WTC11 (cell line): ENCODE results near the gene LRRC4. TPM values are rescaled to one million over a fixed set of nuclear protein-coding genes. Genes with fewer than 3 reads are reported as not detected.

Source experiments
- ATAC-seq: fragments of 200-7000 bp; cut with Tn5 transposase; 2 replicates; pipeline ENCODE4 v1.10.0; 2021; ENCODE audit warnings: mild to moderate bottlenecking, moderate library complexity
- CTCF ChIA-PET: fragments of 300-600 bp; sonication (Branson Sonifier 250); formaldehyde crosslinking; loops from one replicate; lab custom pipeline; 2021; ENCODE audit warnings: antibody characterized with exemption; lab: Charles Lee
- POLR2A ChIA-PET: fragments of 350-600 bp; sonication (Branson Sonifier 250); formaldehyde crosslinking; loops from one replicate; lab custom pipeline; 2021; ENCODE audit warnings: antibody characterized with exemption; lab: Charles Lee
- DNase-seq: peaks from one replicate; pipeline ENCODE4 v3.0.0; 2021; ENCODE audit warnings: low spot score
- H3K27ac Mint-ChIP-seq: 2 replicates; pipeline ENCODE4 v1.8.0; 2021; ENCODE audit warnings: mixed read lengths
- H3K27me3 Mint-ChIP-seq: 2 replicates; pipeline ENCODE4 v1.8.0; 2021; ENCODE audit warnings: low read depth, mild to moderate bottlenecking, moderate library complexity, mixed read lengths
- H3K36me3 Mint-ChIP-seq: 2 replicates; pipeline ENCODE4 v1.8.0; 2021; ENCODE audit warnings: mixed read lengths
- H3K4me1 Mint-ChIP-seq: 2 replicates; pipeline ENCODE4 v1.8.0; 2022; ENCODE audit warnings: mixed read lengths
- H3K4me3 Mint-ChIP-seq: 2 replicates; pipeline ENCODE4 v1.8.0; 2021; ENCODE audit warnings: mild to moderate bottlenecking, moderate library complexity, mixed read lengths
- H3K9me3 Mint-ChIP-seq: 2 replicates; pipeline ENCODE4 v1.8.0; 2021; ENCODE audit warnings: mixed read lengths
- ARID4B ChIP-seq: sonication (generic); formaldehyde crosslinking; IDR thresholded peaks from 2 replicates; pipeline ENCODE4 v1.8.0; 2023; ENCODE audit warnings: missing genetic modification reagents, mild to moderate bottlenecking, borderline replicate concordance
- ATF1 ChIP-seq: sonication (generic); formaldehyde crosslinking; IDR thresholded peaks from 2 replicates; pipeline ENCODE4 v1.8.1; 2023; ENCODE audit warnings: mild to moderate bottlenecking, moderate library complexity, missing genetic modification reagents
- CBFB ChIP-seq: sonication (generic); formaldehyde crosslinking; IDR thresholded peaks from 2 replicates; pipeline ENCODE4 v1.8.1; 2022; ENCODE audit warnings: mild to moderate bottlenecking, low read depth, missing genetic modification reagents
- EMX1 ChIP-seq: fragments of 250-450 bp; sonication (Bioruptor Pico); IDR thresholded peaks from 2 replicates; pipeline ENCODE4 v1.8.0; 2021; ENCODE audit warnings: mild to moderate bottlenecking
- MLX ChIP-seq: sonication (generic); formaldehyde crosslinking; IDR thresholded peaks from 2 replicates; pipeline ENCODE4 v1.8.1; 2023; ENCODE audit warnings: mild to moderate bottlenecking, missing genetic modification reagents, moderate library complexity
- OVOL2 ChIP-seq: fragments of 250-450 bp; sonication (Bioruptor Pico); IDR thresholded peaks from 2 replicates; pipeline ENCODE4 v1.9.0; 2021; ENCODE audit warnings: mild to moderate bottlenecking, borderline replicate concordance
- RORB ChIP-seq: fragments of 250-450 bp; sonication (Bioruptor Pico); IDR thresholded peaks from 2 replicates; pipeline ENCODE4 v1.9.0; 2021; ENCODE audit warnings: mild to moderate bottlenecking
- SOX15 ChIP-seq: fragments of 250-450 bp; sonication (Bioruptor Pico); IDR thresholded peaks from 2 replicates; pipeline ENCODE4 v1.9.0; 2021; ENCODE audit warnings: mild to moderate bottlenecking
- SP1 ChIP-seq: sonication (generic); formaldehyde crosslinking; conservative IDR thresholded peaks from 2 replicates; pipeline ENCODE4 v1.8.1; 2022; ENCODE audit warnings: missing genetic modification reagents
- STAT6 ChIP-seq: sonication (generic); formaldehyde crosslinking; conservative IDR thresholded peaks from 2 replicates; pipeline ENCODE4 v1.8.1; 2023; ENCODE audit warnings: mild to moderate bottlenecking, low read depth, missing genetic modification reagents, moderate library complexity
- TCF7 ChIP-seq: sonication (generic); formaldehyde crosslinking; IDR thresholded peaks from 2 replicates; pipeline ENCODE4 v1.8.0; 2022; ENCODE audit warnings: mild to moderate bottlenecking, low read depth, missing genetic modification reagents, moderate library complexity
- TEAD4 ChIP-seq: sonication (generic); formaldehyde crosslinking; IDR thresholded peaks from 2 replicates; pipeline ENCODE4 v1.8.0; 2022; ENCODE audit warnings: mild to moderate bottlenecking, missing genetic modification reagents
- ZNF138 ChIP-seq: sonication (generic); formaldehyde crosslinking; conservative IDR thresholded peaks from 2 replicates; pipeline ENCODE4 v1.8.1; 2022; ENCODE audit warnings: mild to moderate bottlenecking, moderate library complexity, missing genetic modification reagents
- ZNF416 ChIP-seq: fragments of 250-450 bp; sonication (Bioruptor Pico); IDR thresholded peaks from 2 replicates; pipeline ENCODE4 v1.9.0; 2021; ENCODE audit warnings: mild to moderate bottlenecking, inconsistent platforms
- total RNA-seq: library from RNA; stranded (reverse); gene quantifications from 3 replicates; pipeline ENCODE4 v1.2.3, GENCODE V29; 2021
- TF ChIP-seq, protein P1 (sequence below): sonication (generic); formaldehyde crosslinking; IDR thresholded peaks from 2 replicates; pipeline ENCODE4 v1.8.1; 2023; ENCODE audit warnings: mild to moderate bottlenecking, moderate library complexity, missing genetic modification reagents
- TF ChIP-seq, protein P2 (sequence below): fragments of 250-450 bp; sonication (Bioruptor Pico); IDR thresholded peaks from 2 replicates; pipeline ENCODE4 v2.1.2; 2022; ENCODE audit warnings: mild to moderate bottlenecking, moderate library complexity

LRRC4 gene
- total RNA-seq, 1 experiment from 2014 or later, result 14.9 TPM

DNA sequence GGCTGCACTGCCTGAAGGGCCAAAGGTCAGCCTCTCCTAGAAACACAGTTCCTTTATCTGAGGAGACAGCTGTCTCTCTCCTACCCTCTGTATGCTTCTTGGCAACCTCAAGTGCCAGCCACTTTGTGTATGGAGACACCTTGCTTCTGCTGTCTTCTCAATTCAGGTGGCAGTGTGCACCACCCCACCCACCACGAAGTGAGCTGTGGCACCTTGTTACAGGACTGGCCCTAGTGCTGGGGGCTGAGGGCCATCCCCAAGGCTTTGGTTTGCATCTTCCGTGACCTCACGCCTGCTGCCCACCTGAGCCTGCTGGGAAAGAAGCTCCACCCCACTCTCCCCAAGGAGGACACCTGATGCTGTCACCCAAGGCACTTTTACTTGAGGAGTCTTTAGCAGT lies 47.1 kb upstream of the LRRC4 start:
- H3K9me3 Mint-ChIP-seq, result no peaks in the 10 kb centered on the region
- H3K27ac Mint-ChIP-seq, result 0 out of 2 replicates have a peak overlapping the region, but pooled peaks have one; percentile 23
- no peak overlapping the region for H3K4me3 Mint-ChIP-seq
- H3K36me3 Mint-ChIP-seq, result peaks cover 8% of the 10 kb centered on the region
- peaks cover 3% of the 10 kb centered on the region; the same call in 1 of the 2 replicates for H3K4me1 Mint-ChIP-seq
- TF ChIP-seq OVOL2 (CRISPR knock-in tag), result no peak
- no peak for TF ChIP-seq EMX1 (CRISPR knock-in tag)
- TF ChIP-seq, all 79 proteins: peak for 0
- DNase-seq (no peak), ATAC-seq (no peak)
- H3K27me3 Mint-ChIP-seq, result no peaks in the 10 kb centered on the region
- POLR2A ChIA-PET, result no interaction called here
- CTCF ChIA-PET, result interaction anchor here (1.2 to 3.3 kb wide), 3 partner anchors 22 to 131 kb away, joined by 3 to 10 read pairs (median 5); partner anchors contain the start of gene LRRC4

GRCh38 chr7:128076796-128077271 lies 45.6 kb upstream of the LRRC4 start:
- DNase-seq (no peak), ATAC-seq (no peak)
- Mint-ChIP-seq H3K4me3 (no peak overlapping the region), H3K27ac (no peak overlapping the region), H3K36me3 (peaks cover 5% of the 10 kb centered on the region), H3K4me1 (peaks cover 10% of the 10 kb centered on the region; the same call in 1 of the 2 replicates), H3K27me3 (no peaks in the 10 kb centered on the region), H3K9me3 (no peaks in the 10 kb centered on the region)
- TF ChIP-seq STAT6 (no peak), MLX (CRISPR knock-in tag) (no peak), ZNF138 (CRISPR knock-in tag) (no peak), TCF7 (no peak), ARID4B (CRISPR knock-in tag) (no peak), ZNF416 (CRISPR knock-in tag) (no peak), RORB (no peak), ATF1 (no peak), SP1 (no peak), CBFB (CRISPR knock-in tag) (no peak), SOX15 (CRISPR knock-in tag) (no peak), TEAD4 (no peak)
- TF ChIP-seq, protein P1, sequence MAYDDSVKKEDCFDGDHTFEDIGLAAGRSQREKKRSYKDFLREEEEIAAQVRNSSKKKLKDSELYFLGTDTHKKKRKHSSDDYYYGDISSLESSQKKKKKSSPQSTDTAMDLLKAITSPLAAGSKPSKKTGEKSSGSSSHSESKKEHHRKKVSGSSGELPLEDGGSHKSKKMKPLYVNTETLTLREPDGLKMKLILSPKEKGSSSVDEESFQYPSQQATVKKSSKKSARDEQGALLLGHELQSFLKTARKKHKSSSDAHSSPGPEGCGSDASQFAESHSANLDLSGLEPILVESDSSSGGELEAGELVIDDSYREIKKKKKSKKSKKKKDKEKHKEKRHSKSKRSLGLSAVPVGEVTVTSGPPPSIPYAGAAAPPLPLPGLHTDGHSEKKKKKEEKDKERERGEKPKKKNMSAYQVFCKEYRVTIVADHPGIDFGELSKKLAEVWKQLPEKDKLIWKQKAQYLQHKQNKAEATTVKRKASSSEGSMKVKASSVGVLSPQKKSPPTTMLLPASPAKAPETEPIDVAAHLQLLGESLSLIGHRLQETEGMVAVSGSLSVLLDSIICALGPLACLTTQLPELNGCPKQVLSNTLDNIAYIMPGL (CRISPR knock-in tag), result no peak
- TF ChIP-seq, protein P2, sequence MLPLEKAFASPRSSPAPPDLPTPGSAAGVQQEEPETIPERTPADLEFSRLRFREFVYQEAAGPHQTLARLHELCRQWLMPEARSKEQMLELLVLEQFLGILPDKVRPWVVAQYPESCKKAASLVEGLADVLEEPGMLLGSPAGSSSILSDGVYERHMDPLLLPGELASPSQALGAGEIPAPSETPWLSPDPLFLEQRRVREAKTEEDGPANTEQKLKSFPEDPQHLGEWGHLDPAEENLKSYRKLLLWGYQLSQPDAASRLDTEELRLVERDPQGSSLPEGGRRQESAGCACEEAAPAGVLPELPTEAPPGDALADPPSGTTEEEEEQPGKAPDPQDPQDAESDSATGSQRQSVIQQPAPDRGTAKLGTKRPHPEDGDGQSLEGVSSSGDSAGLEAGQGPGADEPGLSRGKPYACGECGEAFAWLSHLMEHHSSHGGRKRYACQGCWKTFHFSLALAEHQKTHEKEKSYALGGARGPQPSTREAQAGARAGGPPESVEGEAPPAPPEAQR (CRISPR knock-in tag), result no peak
- ChIA-PET CTCF (interaction anchor here (3.3 kb wide), 1 partner anchor 133 kb away, joined by 10 read pairs; no protein-coding TSS in a partner anchor), POLR2A (interaction anchor here (0.5 kb wide), 1 partner anchor 1862 kb away, joined by 3 read pairs; no protein-coding TSS in a partner anchor)
